Prostate gland (tissue), 2 donors: ENCODE data around the gene CDH13. TPM values are rescaled to one million over a fixed set of nuclear protein-coding genes. Genes with fewer than 3 reads are reported as not detected.

Source experiments
- DNase-seq: peaks from one replicate; pipeline ENCODE4 v3.0.0-alpha.2; 2019; ENCODE audit warnings: low spot score
- H3K27ac ChIP-seq, 2 donors: fragments of 200-600 bp; sonication (generic); 2 replicates each; pipeline ENCODE4 v1.5.1; 2017 to 2019
- H3K27me3 ChIP-seq: fragments of 200-600 bp; sonication (generic); replicated peaks from 2 replicates; pipeline ENCODE4 v1.5.1; 2019; ENCODE audit not compliant: insufficient read depth
- H3K36me3 ChIP-seq, 2 donors: fragments of 200-600 bp; sonication (generic); 1 replicate in 1 of 2; 2 replicates in 1 of 2; pipeline versions ENCODE4 v1.5.1 to v1.8.1; 2017 to 2019
- H3K4me1 ChIP-seq: fragments of 200-600 bp; sonication (generic); replicated peaks from 2 replicates; pipeline ENCODE4 v1.5.1; 2019
- H3K4me3 ChIP-seq, 2 donors: fragments of 200-600 bp; sonication (generic); 2 replicates each; pipeline ENCODE4 v1.5.1; 2017 to 2019
- H3K9me3 ChIP-seq: fragments of 200-600 bp; sonication (generic); 2 replicates; pipeline ENCODE4 v1.5.1; 2017
- POLR2A ChIP-seq: fragments of 450-650 bp; IDR thresholded peaks from one replicate; pipeline ENCODE4 v1.6.1; 2016; ENCODE audit warnings: antibody characterized with exemption, mild to moderate bottlenecking
- POLR2AphosphoS5 ChIP-seq: sonication (generic); formaldehyde crosslinking; IDR thresholded peaks from one replicate; pipeline ENCODE4 v1.6.1; 2017; ENCODE audit warnings: antibody characterized with exemption
- WGBS: methylation state at CpG from one replicate; pipeline ENCODE4 v1.1.5; 2018; 5-methylcytosine and 5-hydroxymethylcytosine counted together
- intact Hi-C: fragments of 100-400 bp; cut with DNase I; formaldehyde crosslinking; loops from one replicate; pipeline ENCODE4 v1.14.2; 2022
- total RNA-seq, 2 donors: library from RNA; depleted of rRNA; stranded (reverse); fragments of >200 nt; gene quantifications; one replicate each; pipeline ENCODE4 v1.1.0, GENCODE V29; 2016
- TF ChIP-seq, protein P1 (sequence below), 4 experiments: fragments of 200-600 bp in 2 of 4; fragments of 450-650 bp in 2 of 4; sonication (generic) in 2 of 4; IDR thresholded peaks; 1 replicate in 3 of 4; 2 replicates in 1 of 4; pipeline ENCODE4 v1.5.1; 2016 to 2019; ENCODE audit warnings: antibody characterized with exemption in 4 of 4, mild to moderate bottlenecking in 2 of 4, moderate library complexity in 2 of 4

Gene CDH13
- total RNA-seq, 2 donors from 2014 or later, result 20.6 to 23.0 TPM

DNA sequence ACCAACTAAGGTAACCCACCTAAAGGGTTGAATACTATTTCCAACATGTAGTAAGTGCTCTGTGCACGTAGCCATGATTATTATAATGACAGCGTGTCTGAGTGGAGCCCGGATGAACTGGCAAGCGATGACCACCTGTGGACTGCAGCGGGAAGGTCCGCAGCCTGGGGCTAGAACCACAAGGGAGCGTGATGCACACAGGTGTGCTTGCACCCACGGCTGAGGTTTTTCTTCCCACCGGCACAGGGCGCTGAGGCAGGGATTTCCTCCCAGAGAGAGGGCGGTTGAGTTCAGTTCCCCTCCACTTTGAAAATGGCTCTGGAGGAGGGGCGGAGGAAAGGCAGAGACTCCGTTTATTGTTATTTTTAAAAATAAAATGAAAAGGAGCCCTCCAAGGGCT, 959.3 kb downstream of the CDH13 start:
- TF ChIP-seq POLR2A (no peak), POLR2AphosphoS5 (no peak)
- TF ChIP-seq, protein P1, sequence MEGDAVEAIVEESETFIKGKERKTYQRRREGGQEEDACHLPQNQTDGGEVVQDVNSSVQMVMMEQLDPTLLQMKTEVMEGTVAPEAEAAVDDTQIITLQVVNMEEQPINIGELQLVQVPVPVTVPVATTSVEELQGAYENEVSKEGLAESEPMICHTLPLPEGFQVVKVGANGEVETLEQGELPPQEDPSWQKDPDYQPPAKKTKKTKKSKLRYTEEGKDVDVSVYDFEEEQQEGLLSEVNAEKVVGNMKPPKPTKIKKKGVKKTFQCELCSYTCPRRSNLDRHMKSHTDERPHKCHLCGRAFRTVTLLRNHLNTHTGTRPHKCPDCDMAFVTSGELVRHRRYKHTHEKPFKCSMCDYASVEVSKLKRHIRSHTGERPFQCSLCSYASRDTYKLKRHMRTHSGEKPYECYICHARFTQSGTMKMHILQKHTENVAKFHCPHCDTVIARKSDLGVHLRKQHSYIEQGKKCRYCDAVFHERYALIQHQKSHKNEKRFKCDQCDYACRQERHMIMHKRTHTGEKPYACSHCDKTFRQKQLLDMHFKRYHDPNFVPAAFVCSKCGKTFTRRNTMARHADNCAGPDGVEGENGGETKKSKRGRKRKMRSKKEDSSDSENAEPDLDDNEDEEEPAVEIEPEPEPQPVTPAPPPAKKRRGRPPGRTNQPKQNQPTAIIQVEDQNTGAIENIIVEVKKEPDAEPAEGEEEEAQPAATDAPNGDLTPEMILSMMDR (IDR thresholded peaks at IDR 0.05), result no peak
- intact Hi-C loops, result no loop called here
- 56% methylated on average over 13 of the region's 13 CpGs for WGBS
- DNase-seq, result no peak
- Histone ChIP-seq H3K27me3 (no peaks in the 10 kb centered on the region), H3K4me1 (no peaks in the 10 kb centered on the region), H3K36me3 (no peaks in the 10 kb centered on the region), H3K4me3 (no peak overlapping the region), H3K9me3 (no peaks in the 10 kb centered on the region), H3K27ac (no peak overlapping the region)

DNA sequence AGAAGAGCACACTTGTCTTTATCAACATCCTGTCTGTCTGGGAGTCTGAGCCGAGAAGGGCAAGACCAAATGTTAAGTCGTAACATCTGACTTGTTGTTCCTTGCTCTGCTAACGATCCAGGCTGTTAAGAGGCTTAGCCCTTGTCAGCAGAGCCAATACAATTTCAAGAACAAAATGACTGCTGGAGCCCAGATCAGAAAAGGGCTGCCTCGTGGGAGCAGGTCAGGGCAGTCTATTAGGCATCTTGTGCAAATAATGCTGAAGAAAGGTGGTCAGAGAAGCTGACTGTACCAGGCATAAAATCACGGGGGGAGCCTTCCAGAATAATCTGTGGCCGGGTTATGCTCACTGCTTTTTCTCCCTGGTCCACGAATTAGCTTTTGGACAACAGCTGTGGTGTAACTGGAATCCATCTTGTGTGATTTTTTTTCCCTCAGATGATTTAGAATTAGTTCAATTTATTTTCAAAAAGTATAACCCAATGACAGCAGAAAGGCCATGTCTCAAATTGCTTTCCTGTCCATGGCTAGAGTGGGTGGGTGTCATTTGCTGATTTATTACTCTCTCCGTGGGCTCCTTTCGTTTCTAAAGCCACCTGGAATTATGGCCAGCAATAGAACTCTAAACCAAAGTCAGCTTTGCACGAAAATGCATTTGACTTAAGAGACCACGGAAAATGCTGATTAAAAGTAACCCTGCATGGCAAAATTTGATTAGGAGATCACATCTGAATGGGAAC, 959.9 kb downstream of the CDH13 start:
- Histone ChIP-seq H3K27me3 (no peaks in the 10 kb centered on the region), H3K27ac (no peak overlapping the region), H3K4me3 (no peak overlapping the region), H3K4me1 (no peaks in the 10 kb centered on the region), H3K36me3 (no peaks in the 10 kb centered on the region), H3K9me3 (no peaks in the 10 kb centered on the region)
- intact Hi-C loops, result no loop called here
- DNase-seq, result no peak
- 23% methylated on average over 11 of the region's 11 CpGs for WGBS
- TF ChIP-seq, protein P1 (IDR thresholded peaks at IDR 0.05), result no peak

DNA sequence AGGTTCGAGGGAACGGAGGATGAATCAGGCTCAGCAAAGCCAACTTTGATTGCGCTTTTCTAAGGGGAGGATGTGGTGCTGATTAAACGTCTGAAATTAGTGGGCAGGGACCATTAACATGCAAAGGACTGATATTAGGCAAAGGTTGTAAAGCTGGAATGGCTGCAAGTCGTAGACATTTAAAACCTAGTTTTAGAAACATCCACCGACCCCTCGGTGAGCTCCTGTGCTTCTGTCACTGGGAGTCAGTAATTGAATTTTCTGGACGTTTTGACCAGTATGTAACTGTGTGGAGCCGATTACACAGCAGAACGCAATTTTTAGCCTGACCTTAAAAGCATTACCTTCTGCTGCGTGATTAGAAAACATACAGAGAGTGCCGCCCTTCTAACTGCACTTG, 960.4 kb downstream of the CDH13 start:
- no peak overlapping the region for H3K4me3 ChIP-seq
- 42% methylated on average over 12 of the region's 12 CpGs for WGBS
- no peak for TF ChIP-seq POLR2A
- TF ChIP-seq, protein P1 (IDR thresholded peaks at IDR 0.05), result no peak
- no peak for TF ChIP-seq POLR2AphosphoS5
- H3K27me3 ChIP-seq, result no peaks in the 10 kb centered on the region
- H3K27ac ChIP-seq, result no peak overlapping the region
- no peaks in the 10 kb centered on the region for H3K4me1 ChIP-seq
- no peaks in the 10 kb centered on the region for H3K36me3 ChIP-seq
- no peak for DNase-seq
- intact Hi-C loops, result no loop called here
- H3K9me3 ChIP-seq, result no peaks in the 10 kb centered on the region

DNA sequence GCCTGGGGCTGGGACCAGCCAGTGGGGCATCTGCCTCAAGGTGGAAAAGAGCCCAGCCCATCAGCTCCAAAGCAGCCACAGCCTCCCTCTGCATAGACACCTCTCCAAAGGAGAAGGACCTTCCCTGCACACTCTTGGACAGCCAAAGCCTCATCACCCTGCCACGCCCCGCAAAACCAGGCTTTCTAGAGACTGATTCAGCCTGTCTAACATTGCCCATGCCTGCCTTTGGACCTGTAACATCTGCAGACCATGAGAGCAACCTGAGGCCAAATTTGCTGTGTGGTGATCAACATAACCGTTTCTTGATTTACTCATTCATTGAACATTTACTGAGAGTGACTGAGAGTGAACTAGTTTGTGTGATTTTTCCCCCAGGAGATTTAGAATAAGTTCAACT, 961.3 kb downstream of the CDH13 start:
- no peaks in the 10 kb centered on the region for H3K9me3 ChIP-seq
- H3K27ac ChIP-seq, result no peak overlapping the region
- H3K4me3 ChIP-seq, result no peak overlapping the region
- H3K36me3 ChIP-seq, result no peaks in the 10 kb centered on the region
- DNase-seq, result no peak
- intact Hi-C loops, result no loop called here
- TF ChIP-seq POLR2A (no peak), POLR2AphosphoS5 (no peak)
- TF ChIP-seq, protein P1 (IDR thresholded peaks at IDR 0.05), result no peak
- WGBS, result 94% methylated on average over 3 of the region's 3 CpGs
- H3K27me3 ChIP-seq, result no peaks in the 10 kb centered on the region
- no peaks in the 10 kb centered on the region for H3K4me1 ChIP-seq

DNA sequence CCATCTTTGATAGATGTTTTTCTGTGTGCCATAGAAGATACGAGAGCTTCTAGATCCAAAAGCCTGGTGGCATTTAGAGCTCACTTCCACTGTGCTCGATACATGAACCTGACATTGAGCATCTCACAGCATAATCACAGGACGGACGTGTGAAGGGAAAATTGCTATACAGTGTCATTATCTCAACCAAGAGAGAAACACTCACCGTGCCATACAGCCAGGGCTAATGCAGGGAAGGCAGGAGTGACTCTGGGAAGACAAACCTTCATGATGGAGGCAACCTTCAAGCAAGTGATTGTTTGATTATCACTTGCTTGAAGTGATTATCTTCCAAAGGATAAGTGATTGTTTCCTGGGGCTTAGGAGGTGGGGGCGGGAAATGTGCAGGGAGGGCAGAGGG, 962.8 kb downstream of the CDH13 start:
- no peak overlapping the region for H3K27ac ChIP-seq
- H3K4me1 ChIP-seq, result no peaks in the 10 kb centered on the region
- no peak for DNase-seq
- 91% methylated on average over 6 of the region's 6 CpGs for WGBS
- no peaks in the 10 kb centered on the region for H3K9me3 ChIP-seq
- H3K4me3 ChIP-seq, result no peak overlapping the region
- TF ChIP-seq, protein P1 (IDR thresholded peaks at IDR 0.05), result no peak
- no peak for TF ChIP-seq POLR2AphosphoS5
- intact Hi-C loops, result no loop called here
- H3K36me3 ChIP-seq, result no peaks in the 10 kb centered on the region
- no peaks in the 10 kb centered on the region for H3K27me3 ChIP-seq
